Stimulated activated naive CD8-positive, alpha-beta T cell treated with anti-CD3 and anti-CD28 coated beads, Interleukin-15, Interleukin-2, amounts not matched to agents 100 ng/mL and 50 ng/mL, for 24 hours (primary cell): Measurements from ENCODE around the gene MFRP.

ENCODE experiments used
- H3K27ac Mint-ChIP-seq: one replicate; pipeline ENCODE4 v1.8.0; 2021; ENCODE audit warnings: mild to moderate bottlenecking, mixed read lengths
- H3K27me3 Mint-ChIP-seq: one replicate; pipeline ENCODE4 v1.8.0; 2021; ENCODE audit warnings: mixed read lengths
- H3K36me3 Mint-ChIP-seq: one replicate; pipeline ENCODE4 v1.8.0; 2021; ENCODE audit warnings: low read depth, mixed read lengths
- H3K4me1 Mint-ChIP-seq: one replicate; pipeline ENCODE4 v1.8.0; 2021; ENCODE audit warnings: low read depth, mixed read lengths
- H3K4me3 Mint-ChIP-seq: one replicate; pipeline ENCODE4 v1.8.0; 2021; ENCODE audit warnings: mild to moderate bottlenecking, mixed read lengths
- H3K9me3 Mint-ChIP-seq: one replicate; pipeline ENCODE4 v1.8.0; 2021; ENCODE audit warnings: mixed read lengths

The MFRP gene

GRCh38 chr11:119338965-119339588, 7.4 kb downstream of the MFRP start:
- Mint-ChIP-seq H3K4me1 (peaks cover 38% of the 10 kb centered on the region), H3K36me3 (peaks cover 16% of the 10 kb centered on the region), H3K4me3 (peak overlapping the region; percentile 59), H3K27me3 (peaks cover 24% of the 10 kb centered on the region), H3K27ac (no peak overlapping the region), H3K9me3 (no peaks in the 10 kb centered on the region)

- Mint-ChIP-seq H3K27ac (no peak overlapping the region), H3K36me3 (peaks cover 16% of the 10 kb centered on the region), H3K4me3 (no peak overlapping the region), H3K4me1 (peaks cover 42% of the 10 kb centered on the region), H3K9me3 (no peaks in the 10 kb centered on the region), H3K27me3 (peaks cover 24% of the 10 kb centered on the region)
Observed at GRCh38 chr11:119338318-119338890, 8.1 kb downstream of the MFRP start.

DNA sequence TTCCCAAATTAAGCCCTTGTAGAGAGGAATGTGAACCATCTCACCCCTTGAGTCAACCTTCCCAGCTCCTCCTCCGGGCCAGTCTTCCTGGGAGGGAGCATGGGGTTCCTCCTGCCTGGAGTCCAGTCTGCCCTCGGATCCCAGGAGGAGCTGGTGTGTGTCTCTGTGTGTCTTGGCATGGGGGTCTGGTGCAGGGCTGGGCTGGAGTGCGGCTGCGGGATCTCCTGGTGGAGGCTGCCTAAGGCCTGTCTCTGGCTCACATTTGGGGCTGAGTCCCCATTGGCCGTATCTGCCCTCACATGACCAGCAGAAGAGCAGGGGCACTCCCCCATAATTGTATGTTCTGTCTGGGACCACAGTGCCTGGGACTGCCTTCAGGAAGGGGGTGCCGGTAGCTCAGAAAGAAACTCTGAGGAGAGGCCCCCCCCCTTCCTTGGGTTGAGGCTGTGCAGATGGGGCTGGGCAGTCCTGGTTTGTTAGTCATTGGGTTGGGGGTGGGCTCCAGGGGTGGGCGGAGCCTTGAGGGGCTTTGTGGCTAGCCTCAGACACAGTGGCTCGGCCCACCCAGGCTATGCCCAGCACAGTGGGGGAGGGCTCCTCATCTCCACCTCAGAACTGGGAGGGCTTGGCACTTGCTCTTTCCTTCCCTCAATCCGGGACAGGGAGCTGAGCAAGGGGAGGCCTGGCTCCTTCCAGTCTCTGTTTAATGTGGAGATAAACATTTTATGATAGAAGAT, 8.8 kb downstream of the MFRP start:
- Mint-ChIP-seq H3K27ac (no peak overlapping the region), H3K36me3 (peaks cover 16% of the 10 kb centered on the region), H3K27me3 (peaks cover 24% of the 10 kb centered on the region), H3K9me3 (no peaks in the 10 kb centered on the region), H3K4me1 (peaks cover 49% of the 10 kb centered on the region), H3K4me3 (no peak overlapping the region)

GRCh38 chr11:119336744-119337469, 9.6 kb downstream of the MFRP start:
- H3K27ac Mint-ChIP-seq: no peak overlapping the region

DNA sequence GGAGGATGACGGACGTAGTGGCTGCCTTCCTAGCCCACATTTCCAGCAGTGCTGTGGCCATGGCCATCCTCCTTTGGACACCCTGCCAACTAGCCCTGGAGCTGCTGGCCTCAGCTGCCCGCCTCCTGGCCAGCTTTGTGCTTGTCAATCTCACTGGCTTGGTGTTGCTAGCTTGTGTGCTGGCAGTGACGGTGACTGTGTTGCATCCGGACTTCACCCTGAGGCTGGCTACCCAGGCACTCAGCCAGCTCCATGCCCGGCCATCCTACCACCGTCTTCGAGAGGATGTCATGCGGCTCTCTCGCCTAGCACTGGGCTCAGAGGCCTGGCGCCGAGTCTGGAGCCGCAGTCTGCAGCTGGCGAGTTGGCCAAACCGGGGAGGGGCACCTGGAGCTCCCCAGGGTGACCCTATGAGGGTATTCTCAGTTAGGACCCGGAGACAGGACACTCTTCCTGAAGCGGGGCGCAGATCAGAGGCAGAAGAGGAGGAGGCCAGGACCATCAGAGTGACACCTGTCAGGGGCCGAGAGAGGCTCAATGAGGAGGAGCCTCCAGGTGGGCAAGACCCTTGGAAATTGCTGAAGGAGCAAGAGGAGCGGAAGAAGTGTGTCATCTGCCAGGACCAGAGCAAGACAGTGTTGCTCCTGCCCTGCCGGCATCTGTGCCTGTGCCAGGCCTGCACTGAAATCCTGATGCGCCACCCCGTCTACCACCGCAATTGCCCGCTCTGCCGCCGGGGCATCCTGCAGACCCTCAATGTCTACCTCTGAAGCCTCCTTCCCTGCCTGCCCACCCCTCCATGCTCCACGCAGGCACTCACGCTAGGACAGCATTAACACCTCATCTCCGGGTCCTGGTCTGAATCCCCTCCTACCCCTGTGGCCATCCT, 10.6 kb downstream of the MFRP start:
- Mint-ChIP-seq H3K27ac (peak overlapping the region; percentile 98), H3K9me3 (no peaks in the 10 kb centered on the region), H3K36me3 (peaks cover 16% of the 10 kb centered on the region), H3K4me1 (peaks cover 46% of the 10 kb centered on the region), H3K4me3 (peak overlapping the region; percentile 97), H3K27me3 (peaks cover 13% of the 10 kb centered on the region)

More at GRCh38 chr11:119336744-119337469, 9.6 kb downstream of the MFRP start:
- no peak overlapping the region for H3K4me3 Mint-ChIP-seq
- peaks cover 21% of the 10 kb centered on the region for H3K27me3 Mint-ChIP-seq
- H3K36me3 Mint-ChIP-seq: peaks cover 16% of the 10 kb centered on the region
- H3K9me3 Mint-ChIP-seq: no peaks in the 10 kb centered on the region
- H3K4me1 Mint-ChIP-seq: peaks cover 50% of the 10 kb centered on the region

GRCh38 chr11:119335091-119335654, 11.3 kb downstream of the MFRP start:
- Mint-ChIP-seq H3K36me3 (peaks cover 16% of the 10 kb centered on the region), H3K4me3 (peak overlapping the region; percentile 97), H3K4me1 (peaks cover 44% of the 10 kb centered on the region), H3K27me3 (peaks cover 10% of the 10 kb centered on the region), H3K27ac (peak overlapping the region; percentile 98), H3K9me3 (no peaks in the 10 kb centered on the region)

DNA sequence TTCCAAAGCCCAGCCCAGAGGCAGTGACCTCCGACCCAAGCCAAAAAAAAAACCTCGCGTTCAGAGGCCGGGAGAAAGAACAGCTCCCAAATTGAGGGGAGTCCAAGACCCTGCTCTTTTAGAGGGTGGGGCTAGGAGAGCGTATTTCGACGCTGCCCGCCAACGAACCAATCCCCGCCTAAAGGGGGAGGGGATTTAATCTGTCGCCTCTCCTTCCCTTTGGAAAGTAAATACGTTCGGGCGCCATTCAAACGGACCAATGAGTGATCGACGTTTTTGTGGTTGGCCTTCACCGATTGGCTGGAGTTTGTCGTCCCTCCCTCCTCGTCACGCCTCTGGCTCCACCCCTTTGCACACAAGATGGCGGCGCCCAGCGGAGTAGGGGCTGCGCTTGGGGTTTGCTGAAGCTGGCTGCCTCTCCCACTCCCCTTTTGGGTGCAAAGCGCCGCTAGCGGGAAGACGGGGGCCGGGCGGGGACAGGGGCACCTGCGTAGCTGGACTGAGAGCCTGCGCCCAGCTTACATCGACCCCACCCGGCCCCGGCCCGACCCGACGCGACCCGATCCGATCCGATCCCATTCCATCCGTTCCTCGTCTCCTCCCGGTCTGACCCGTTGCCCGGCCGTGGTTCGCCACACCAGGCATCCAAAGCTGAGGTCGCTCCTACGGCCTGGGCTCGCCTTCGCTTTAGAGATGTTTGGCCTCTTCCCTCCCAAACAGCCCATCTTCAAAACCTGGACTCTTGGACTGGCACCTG, 12.2 kb downstream of the MFRP start, which contains the start of gene RNF26:
Gene RNF26 (plus strand): TSS at position 354 of the 757 bp plus-strand sequence. CDS start 596 bp downstream, outside the sequence.
- H3K27me3 Mint-ChIP-seq: peaks cover 9% of the 10 kb centered on the region
- peak within 1 kb of the TSS; percentile 98 for H3K27ac Mint-ChIP-seq
- H3K9me3 Mint-ChIP-seq: no peaks in the 10 kb centered on the region
- peaks cover 16% of the 10 kb centered on the region for H3K36me3 Mint-ChIP-seq
- H3K4me3 Mint-ChIP-seq: peak within 1 kb of the TSS; percentile 97
- H3K4me1 Mint-ChIP-seq: peaks cover 43% of the 10 kb centered on the region

DNA sequence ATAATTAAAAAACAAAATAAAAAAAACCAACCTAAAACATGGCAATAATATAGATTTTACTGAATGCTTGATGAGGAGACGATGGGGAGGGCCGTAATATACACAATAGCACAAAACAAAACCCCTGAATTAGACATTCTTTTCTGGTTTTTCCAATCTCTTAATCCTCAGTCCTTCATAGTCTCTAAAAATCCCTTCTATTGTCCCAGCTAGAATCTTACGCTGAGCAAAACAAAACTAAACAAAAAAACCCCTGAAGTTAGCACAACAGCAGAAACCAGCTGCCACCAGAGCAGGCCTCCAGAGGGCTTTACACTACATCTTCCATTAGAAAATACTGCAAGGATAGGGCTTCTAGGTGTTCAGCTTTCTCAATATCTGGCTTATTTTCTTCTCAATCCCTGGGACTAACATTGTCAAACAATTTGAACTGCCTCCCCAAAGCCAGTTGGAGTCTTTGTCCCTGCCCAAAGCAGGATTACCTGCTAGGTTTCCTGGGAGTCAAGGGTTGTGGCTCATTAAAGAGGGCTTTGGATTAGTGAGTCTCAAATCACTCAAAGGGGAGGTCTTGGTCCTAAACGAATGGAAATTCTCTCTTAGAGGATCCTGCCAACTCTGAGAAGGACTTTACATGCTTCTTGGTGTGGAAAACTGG, 14.3 kb downstream of the MFRP start:
- Mint-ChIP-seq H3K4me3 (no peak overlapping the region), H3K4me1 (peaks cover 33% of the 10 kb centered on the region), H3K27me3 (no peaks in the 10 kb centered on the region), H3K9me3 (no peaks in the 10 kb centered on the region), H3K36me3 (peaks cover 11% of the 10 kb centered on the region), H3K27ac (no peak overlapping the region)

- no peaks in the 10 kb centered on the region for H3K27me3 Mint-ChIP-seq
- no peaks in the 10 kb centered on the region for H3K9me3 Mint-ChIP-seq
- H3K36me3 Mint-ChIP-seq: no peaks in the 10 kb centered on the region
- H3K27ac Mint-ChIP-seq: no peak overlapping the region
- peaks cover 16% of the 10 kb centered on the region for H3K4me1 Mint-ChIP-seq
- H3K4me3 Mint-ChIP-seq: no peak overlapping the region
Observed at GRCh38 chr11:119330237-119330636, 16.3 kb downstream of the MFRP start.

DNA sequence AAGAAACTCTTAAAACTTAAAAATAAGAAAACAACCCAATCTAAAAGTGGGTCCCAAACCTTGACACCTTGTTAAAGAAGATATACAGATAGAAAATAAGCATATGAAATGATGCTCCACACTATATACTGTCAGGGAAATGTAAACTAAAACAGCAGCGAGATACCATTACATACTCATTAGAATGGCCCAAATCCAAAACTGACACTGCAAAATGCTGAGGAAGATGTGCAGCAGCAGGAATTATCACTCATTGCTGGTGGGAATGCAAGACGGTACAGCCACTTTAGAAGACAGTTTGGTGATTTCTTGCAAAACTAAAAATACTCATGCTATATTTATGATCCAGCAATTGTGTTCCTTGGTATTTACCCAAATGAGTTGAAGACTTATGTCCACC, 17.2 kb downstream of the MFRP start:
- H3K9me3 Mint-ChIP-seq: no peaks in the 10 kb centered on the region
- no peaks in the 10 kb centered on the region for H3K27me3 Mint-ChIP-seq
- H3K27ac Mint-ChIP-seq: no peak overlapping the region
- no peaks in the 10 kb centered on the region for H3K36me3 Mint-ChIP-seq
- no peak overlapping the region for H3K4me3 Mint-ChIP-seq
- H3K4me1 Mint-ChIP-seq: peaks cover 14% of the 10 kb centered on the region

- Mint-ChIP-seq H3K4me1 (peaks cover 16% of the 10 kb centered on the region), H3K27ac (no peak overlapping the region), H3K9me3 (no peaks in the 10 kb centered on the region), H3K27me3 (no peaks in the 10 kb centered on the region), H3K36me3 (no peaks in the 10 kb centered on the region), H3K4me3 (no peak overlapping the region)
Observed at GRCh38 chr11:119324189-119324588, 22.3 kb downstream of the MFRP start.

GRCh38 chr11:119323532-119324033, 22.9 kb downstream of the MFRP start:
- Mint-ChIP-seq H3K27me3 (no peaks in the 10 kb centered on the region), H3K9me3 (no peaks in the 10 kb centered on the region), H3K4me3 (no peak overlapping the region), H3K4me1 (peaks cover 16% of the 10 kb centered on the region), H3K27ac (no peak overlapping the region), H3K36me3 (no peaks in the 10 kb centered on the region)
